GM10847 (cell line): Measurements from ENCODE around the gene PARM1.

ENCODE experiments used
- POLR2A ChIP-seq: IDR thresholded peaks from 2 replicates; pipeline ENCODE4 v1.6.1; 2011; ENCODE audit not compliant: insufficient read length; ENCODE audit errors: extremely low read depth

Gene PARM1

DNA sequence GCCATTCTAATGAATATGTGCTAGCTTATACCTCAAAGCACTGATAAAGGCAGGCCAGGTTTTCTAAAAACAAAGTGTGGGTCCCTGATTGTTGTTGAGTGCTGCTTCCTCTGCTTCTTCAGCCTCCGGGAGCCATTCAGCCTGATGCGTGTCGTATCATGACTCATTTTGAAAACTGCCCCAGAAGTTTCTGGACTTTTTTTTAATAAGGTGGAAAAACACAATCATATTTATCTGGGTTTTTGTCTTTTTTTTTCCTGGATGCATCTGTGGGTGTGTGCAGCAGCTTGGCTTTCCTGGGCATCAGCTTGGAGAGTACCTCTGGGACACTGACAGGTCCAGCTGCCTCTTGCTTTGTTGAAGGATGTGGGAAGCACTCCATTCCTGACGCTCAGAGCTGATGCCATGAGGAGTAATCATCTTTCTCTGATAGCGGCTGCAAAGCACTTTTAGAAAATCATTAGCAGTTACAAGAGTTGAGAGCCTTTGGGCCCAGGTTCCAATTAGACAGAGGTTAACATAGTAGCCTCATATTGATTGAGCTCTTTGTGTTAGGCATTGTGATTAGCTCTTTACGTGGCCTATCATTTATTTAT is 66.9 kb downstream of the PARM1 start:
- no peak for TF ChIP-seq POLR2A

DNA sequence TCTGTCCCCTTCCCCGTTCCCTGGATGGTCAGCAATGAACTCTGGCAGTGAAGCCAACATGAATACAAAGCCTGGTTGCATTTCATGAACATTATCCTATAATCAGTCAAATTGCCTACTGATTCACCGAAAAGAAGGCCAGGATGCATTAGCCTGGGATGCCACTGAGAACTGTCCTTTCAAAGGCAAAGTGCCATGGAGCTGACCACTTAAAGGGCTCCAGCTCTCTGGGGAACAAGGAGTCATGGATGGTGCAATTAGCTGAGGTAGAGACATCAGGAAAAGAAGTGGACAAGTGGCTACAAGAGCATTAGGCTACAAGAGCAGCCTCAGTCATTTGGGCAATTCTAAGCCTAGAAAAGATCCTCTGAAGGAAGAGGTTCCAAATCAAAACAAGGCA is 69.0 kb downstream of the PARM1 start:
- no peak for TF ChIP-seq POLR2A

DNA sequence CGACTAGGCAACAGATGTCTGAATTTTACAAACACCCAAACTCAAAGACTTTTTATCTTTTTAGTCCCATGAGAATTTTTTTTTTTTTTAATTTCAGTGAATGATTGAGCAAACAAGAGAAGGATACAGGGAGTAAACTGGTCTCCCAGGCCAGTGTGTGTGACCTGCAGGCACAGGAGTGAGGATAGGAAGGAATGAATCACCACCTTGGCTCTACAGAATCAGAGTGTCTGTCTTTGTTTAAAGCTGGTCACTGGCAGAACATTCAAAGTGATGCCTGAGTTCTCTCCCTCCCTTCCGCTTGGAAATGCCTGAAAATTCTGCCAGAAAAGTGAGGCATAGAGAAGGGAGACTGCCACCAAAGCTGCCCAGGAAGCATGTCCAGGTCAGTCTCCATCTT is 69.5 kb downstream of the PARM1 start:
- no peak for TF ChIP-seq POLR2A

GRCh38 chr4:75003979-75004378 is 71.1 kb downstream of the PARM1 start:
- TF ChIP-seq POLR2A: no peak

GRCh38 chr4:75004755-75005668 is 72.1 kb downstream of the PARM1 start:
- TF ChIP-seq POLR2A: no peak

DNA sequence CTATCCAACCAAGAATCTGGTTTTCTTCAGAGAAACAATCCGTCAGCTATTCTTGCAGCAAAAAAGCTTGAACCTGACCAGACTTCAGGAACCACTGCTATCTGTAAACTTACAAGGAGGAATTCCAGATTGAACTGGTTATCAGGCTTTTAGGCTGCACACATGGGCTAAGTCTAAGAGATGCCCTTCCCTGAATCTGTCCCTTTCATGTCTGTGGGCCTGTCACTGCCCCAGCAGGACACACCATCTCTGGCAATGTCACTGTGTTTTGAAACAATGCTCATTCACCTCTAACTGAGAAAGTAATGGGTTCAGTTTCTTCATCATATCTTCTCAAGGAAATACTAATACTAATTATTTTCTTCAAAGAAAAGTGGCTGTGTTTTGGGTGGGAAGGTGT is 72.8 kb downstream of the PARM1 start:
- TF ChIP-seq POLR2A: no peak

- TF ChIP-seq POLR2A: no peak
Measured at GRCh38 chr4:75007891-75008290, 75.0 kb downstream of the PARM1 start.

DNA sequence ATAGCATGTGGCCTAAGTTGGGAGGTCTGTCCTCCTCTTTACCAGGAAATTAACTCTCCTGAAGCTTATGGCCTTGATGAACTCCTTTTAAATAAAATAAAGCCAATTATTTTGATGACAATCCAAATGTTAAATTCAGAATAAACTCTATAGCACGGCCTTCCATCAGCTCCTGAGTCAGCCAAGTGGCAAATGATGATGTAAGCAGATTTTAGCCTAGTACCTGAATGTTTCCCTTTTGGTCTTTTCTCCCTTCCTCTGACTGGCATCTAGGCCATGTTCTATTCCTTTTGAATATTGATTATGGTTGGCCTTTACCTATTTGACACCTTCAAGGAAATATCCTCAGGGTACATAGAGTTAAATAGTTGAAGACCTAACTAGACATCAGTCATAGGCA is 76.2 kb downstream of the PARM1 start:
- no peak for TF ChIP-seq POLR2A

DNA sequence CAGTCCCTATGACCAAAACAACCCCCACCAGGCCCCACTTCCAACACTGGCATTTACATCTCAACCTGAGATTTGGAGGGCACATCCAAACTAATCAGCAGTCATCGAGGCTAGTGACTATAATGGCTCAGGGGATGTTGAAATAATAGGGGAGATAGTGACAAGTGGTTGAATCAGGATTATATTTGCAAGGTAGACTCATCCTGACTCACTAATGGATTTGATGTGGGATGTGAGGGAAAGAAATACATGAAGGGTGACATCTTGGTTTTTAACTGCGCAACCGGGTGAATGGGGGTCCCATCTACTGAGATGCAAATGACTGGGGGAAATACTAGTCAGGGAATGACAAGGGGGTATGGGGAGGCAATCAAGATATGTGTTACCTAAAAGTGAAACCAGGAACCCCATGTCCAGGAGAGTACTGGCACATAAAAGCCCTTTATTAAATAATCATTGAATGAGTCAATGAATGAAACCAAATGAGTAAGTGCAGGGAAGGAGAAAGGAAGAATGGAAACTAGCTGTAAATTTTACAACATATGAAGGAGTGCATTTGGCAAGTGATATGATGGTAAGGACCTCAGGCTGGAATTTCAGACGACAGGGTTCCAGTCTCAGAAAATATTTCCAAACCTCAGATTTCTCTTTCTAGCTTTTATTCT is 78.3 kb downstream of the PARM1 start:
- TF ChIP-seq POLR2A: no peak

DNA sequence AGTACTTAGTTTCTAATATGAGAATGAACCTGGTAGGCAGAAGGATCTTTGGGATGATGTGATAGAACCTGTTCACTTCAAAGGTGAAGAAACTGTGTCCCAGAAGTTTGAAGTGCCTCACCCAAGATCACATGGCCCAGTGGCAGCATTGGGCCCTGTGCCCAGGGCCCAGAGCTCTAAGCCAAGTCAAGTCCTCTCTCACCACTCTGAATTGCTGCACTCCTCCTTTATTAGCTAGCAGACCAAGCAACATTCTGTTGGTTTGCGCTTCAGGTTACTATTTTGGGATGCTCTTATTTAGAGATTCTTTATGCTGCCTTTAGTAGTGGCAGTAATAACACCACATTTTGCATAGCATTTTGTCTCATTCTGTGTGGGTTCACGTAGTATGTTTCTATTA is 82.7 kb downstream of the PARM1 start:
- no peak for TF ChIP-seq POLR2A

- no peak for TF ChIP-seq POLR2A
Measured at GRCh38 chr4:75016472-75016871, 83.6 kb downstream of the PARM1 start.

GRCh38 chr4:75018811-75019479 is 86.0 kb downstream of the PARM1 start:
- TF ChIP-seq POLR2A: no peak

DNA sequence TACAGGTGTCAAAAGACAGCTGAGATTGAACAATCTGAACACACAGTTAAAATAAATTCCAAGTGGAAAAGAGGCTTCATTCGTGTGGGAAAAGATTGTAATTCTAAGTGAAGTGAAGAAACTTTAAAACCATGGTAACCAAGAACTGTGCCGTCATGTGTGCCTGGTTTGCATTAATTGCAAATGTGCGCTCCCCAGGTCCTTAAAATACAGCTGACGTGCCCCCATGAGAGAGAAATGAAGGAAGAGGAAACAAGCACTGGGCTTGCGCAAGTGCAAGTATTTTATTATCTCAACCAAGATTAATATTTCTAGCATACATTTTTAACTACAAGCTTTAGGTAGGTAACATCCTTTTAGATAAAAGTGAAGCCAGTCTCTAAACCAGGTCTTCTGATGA is 92.5 kb downstream of the PARM1 start:
- TF ChIP-seq POLR2A: no peak

DNA sequence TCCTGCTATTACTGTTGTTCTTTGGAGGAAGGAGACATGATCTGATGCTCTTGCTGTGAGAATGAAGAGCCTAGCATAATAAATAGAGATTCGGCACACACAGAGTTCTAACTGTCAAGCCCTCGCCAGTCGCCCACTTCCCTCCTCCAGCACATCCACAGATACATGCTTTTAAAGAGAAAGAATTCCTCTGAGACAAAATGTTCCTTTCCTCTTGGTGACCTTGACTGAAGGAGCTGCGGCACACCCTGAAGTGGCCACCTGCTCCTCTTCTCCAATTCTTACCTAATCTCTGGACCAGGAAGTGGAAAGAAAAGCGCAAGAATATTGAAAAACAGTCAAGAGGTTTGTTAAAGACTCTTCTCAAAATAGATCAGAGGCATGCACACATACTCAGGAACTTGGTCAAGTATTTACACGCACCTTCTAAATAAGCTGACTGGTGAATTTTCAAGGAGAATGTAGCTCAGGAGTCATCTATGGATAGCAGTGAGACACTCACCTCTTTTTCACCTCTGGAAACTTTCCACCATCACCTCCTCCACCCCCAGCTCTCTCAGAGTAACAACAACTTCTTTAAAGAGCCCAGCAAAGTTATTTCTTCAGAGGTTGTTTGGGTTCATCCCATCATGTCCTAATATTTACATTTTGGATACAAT is 95.4 kb downstream of the PARM1 start:
- no peak for TF ChIP-seq POLR2A

GRCh38 chr4:75030028-75030427 is 97.1 kb downstream of the PARM1 start:
- TF ChIP-seq POLR2A: no peak

DNA sequence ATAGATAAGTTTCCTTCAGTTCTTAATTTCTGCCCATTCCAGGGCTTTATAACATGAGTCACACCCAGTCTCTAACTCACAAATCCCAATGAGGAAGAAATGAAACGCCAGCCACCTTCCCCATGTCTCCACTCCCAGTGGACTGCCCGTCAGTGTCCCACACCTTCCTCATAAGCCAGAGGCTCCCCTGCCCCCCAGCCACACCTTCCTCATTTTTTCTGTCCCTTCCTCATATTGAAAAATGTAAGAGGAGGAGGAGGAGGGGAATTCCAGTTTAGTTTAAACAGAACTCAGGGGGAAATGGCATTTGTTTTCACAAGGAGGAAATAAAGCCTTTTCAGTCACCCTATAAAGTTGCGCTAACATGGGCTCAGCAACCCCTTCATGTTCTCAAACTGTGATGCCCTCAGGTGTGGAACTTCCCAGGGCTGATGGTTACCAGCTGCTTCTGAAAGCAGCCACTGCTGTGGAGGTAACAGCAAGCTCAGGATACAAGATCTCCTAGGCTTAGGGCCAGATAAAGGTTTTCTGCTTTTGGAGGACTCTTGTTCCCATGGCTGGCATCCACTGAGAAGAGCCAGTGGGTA is 97.8 kb downstream of the PARM1 start:
- no peak for TF ChIP-seq POLR2A
